Mucosa of descending colon (tissue), 3 donors: ENCODE measurements around the gene GRIN2A. TPM values are rescaled to one million over a fixed set of nuclear protein-coding genes. Genes with fewer than 3 reads are reported as not detected.
"Not testable (repeated sequence)": the region's sequence is repeated elsewhere in the genome, so short reads cannot be mapped to it uniquely, and the experiment has no call there.

ENCODE experiments used
- ATAC-seq: fragments of 200-7000 bp; cut with Tn5 transposase; one replicate; pipeline ENCODE4 v1.9.1; 2020; ENCODE audit warnings: mild to moderate bottlenecking, moderate library complexity
- DNase-seq, 3 donors: peaks; one replicate each; pipeline ENCODE4 v3.0.0-alpha.2; 2020
- H3K36me3 ChIP-seq: fragments of 200-600 bp; one replicate; pipeline ENCODE4 v1.8.0; 2021; ENCODE audit warnings: low read depth, mild to moderate bottlenecking
- H3K4me1 ChIP-seq: fragments of 200-600 bp; one replicate; pipeline ENCODE4 v1.8.0; 2021; ENCODE audit warnings: low read depth, mild to moderate bottlenecking
- H3K4me3 ChIP-seq: fragments of 200-600 bp; one replicate; pipeline ENCODE4 v1.8.0; 2021; ENCODE audit warnings: mild to moderate bottlenecking
- H3K9me3 ChIP-seq: fragments of 200-600 bp; one replicate; pipeline ENCODE4 v1.8.0; 2021; ENCODE audit warnings: mild to moderate bottlenecking
- intact Hi-C, 2 donors: fragments of 100-400 bp; cut with DNase I in 1 of 2; cut with micrococcal nuclease in 1 of 2; formaldehyde crosslinking; loops; one replicate each; pipeline versions ENCODE4 v1.11.0 to v1.11.1; 2022; cut with DNase I, micrococcal nuclease
- total RNA-seq, 3 donors: library from RNA; stranded (reverse); fragmentation: NEBNext Ultra II Directional in 2 of 3; extraction: Animal tissue kit (Norgen Biotek cat#: 25700) in 2 of 3; gene quantifications; one replicate each; pipeline versions ENCODE4 v1.2.1 to v1.2.4, GENCODE V29; 2021 to 2023
- TF ChIP-seq, protein P1 (sequence below): fragments of 200-600 bp; IDR thresholded peaks from one replicate; pipeline ENCODE4 v1.8.0; 2022; ENCODE audit warnings: antibody characterized with exemption, mild to moderate bottlenecking
- donor health status: DM: no; HTN: no; CAD: no; lungs with moderate emphysema.
- donor health status: DM: no; HTN: no; CAD: no.
- donor health status: DM: no; HTN: yes; CAD: no.

The GRIN2A gene
- total RNA-seq, 3 donors from 2014 or later: 0.39 to 0.57 (median 0.49) TPM

GRCh38 chr16:9898124-9898523 is 284.1 kb downstream of the GRIN2A start:
- TF ChIP-seq, protein P1, sequence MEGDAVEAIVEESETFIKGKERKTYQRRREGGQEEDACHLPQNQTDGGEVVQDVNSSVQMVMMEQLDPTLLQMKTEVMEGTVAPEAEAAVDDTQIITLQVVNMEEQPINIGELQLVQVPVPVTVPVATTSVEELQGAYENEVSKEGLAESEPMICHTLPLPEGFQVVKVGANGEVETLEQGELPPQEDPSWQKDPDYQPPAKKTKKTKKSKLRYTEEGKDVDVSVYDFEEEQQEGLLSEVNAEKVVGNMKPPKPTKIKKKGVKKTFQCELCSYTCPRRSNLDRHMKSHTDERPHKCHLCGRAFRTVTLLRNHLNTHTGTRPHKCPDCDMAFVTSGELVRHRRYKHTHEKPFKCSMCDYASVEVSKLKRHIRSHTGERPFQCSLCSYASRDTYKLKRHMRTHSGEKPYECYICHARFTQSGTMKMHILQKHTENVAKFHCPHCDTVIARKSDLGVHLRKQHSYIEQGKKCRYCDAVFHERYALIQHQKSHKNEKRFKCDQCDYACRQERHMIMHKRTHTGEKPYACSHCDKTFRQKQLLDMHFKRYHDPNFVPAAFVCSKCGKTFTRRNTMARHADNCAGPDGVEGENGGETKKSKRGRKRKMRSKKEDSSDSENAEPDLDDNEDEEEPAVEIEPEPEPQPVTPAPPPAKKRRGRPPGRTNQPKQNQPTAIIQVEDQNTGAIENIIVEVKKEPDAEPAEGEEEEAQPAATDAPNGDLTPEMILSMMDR: no peak
- no peaks in the 10 kb centered on the region for H3K36me3 ChIP-seq
- intact Hi-C loops: no loop called here
- DNase-seq (no peak), ATAC-seq (no peak)
- H3K4me1 ChIP-seq: no peaks in the 10 kb centered on the region
- H3K4me3 ChIP-seq: no peak overlapping the region
- no peaks in the 10 kb centered on the region for H3K9me3 ChIP-seq

- H3K4me1 ChIP-seq: no peaks in the 10 kb centered on the region
- TF ChIP-seq, protein P1: no peak
- intact Hi-C loops: no loop called here
- no peak overlapping the region for H3K4me3 ChIP-seq
- no peaks in the 10 kb centered on the region for H3K36me3 ChIP-seq
- H3K9me3 ChIP-seq: no peaks in the 10 kb centered on the region
- DNase-seq (no peak), ATAC-seq (no peak)
These were observed 286.4 kb downstream of the GRIN2A start for GRCh38 chr16:9895817-9896216.

DNA sequence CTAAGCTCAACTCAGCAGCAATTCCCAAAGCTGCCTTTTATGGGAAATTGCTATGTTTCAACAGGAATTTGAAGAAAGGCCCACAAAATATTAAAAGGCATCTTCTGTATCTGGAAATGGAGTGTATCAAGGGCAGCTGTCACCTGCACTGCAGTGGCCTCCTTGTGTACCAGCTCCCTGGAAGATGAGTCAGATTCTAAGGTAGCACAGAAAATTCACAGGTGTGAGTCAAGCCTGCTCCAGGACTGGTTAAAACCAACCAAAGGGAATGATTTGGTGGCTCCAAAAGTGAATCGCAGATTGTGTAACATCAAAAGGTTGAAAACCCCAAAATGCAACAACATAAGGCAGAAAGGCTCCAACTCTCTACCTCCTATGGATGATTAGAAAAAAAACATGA is 296.4 kb downstream of the GRIN2A start:
- Histone ChIP-seq H3K4me3 (no peak overlapping the region), H3K9me3 (no peaks in the 10 kb centered on the region), H3K36me3 (no peaks in the 10 kb centered on the region), H3K4me1 (no peaks in the 10 kb centered on the region)
- intact Hi-C loops: no loop called here
- TF ChIP-seq, protein P1: no peak
- ATAC-seq (no peak), DNase-seq (no peak)

DNA sequence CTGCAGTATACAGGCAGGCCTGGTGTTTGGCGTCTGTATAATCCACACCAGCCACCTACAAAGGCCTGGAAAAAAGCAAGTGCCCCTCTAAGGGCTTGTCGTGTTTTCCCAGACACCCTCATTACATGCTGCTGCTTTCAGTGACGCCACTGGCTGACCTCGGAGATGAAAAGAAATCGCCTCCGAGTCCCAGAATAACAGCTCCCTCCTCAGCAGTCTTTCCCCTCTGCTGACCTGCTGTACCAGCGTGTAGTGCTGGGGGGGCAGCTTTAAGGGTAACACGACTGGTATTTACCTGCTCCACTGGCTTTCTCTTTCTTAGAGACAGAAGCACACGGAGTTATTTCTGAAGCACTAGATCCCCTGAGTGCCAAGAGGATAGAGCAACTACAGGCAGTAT is 296.8 kb downstream of the GRIN2A start:
- DNase-seq (no peak), ATAC-seq (no peak)
- H3K4me1 ChIP-seq: no peaks in the 10 kb centered on the region
- H3K36me3 ChIP-seq: no peaks in the 10 kb centered on the region
- no peaks in the 10 kb centered on the region for H3K9me3 ChIP-seq
- TF ChIP-seq, protein P1: no peak
- no peak overlapping the region for H3K4me3 ChIP-seq
- intact Hi-C loops: no loop called here

GRCh38 chr16:9875981-9876380 is 306.2 kb downstream of the GRIN2A start:
- DNase-seq, H3K9me3 ChIP-seq, ATAC-seq, H3K36me3 ChIP-seq, H3K4me3 ChIP-seq, intact Hi-C loops, H3K4me1 ChIP-seq: not testable (repeated sequence)

GRCh38 chr16:9874219-9874618 is 308.0 kb downstream of the GRIN2A start:
- intact Hi-C loops: no loop called here
- no peaks in the 10 kb centered on the region for H3K9me3 ChIP-seq
- ATAC-seq (no peak), DNase-seq (no peak)
- TF ChIP-seq, protein P1: no peak
- no peaks in the 10 kb centered on the region for H3K4me1 ChIP-seq
- no peak overlapping the region for H3K4me3 ChIP-seq
- H3K36me3 ChIP-seq: no peaks in the 10 kb centered on the region
